ENCODE results near the gene LDB1. TPM values are rescaled to one million over a fixed set of nuclear protein-coding genes. Genes with fewer than 3 reads are reported as not detected.

LDB1 gene
- total RNA-seq, 1 donor from 2014 or later = 39.1 TPM

GRCh38 chr10:102139281-102140110 lies 19.3 kb upstream of the LDB1 start:
- DNase-seq (ENCODE audit: low read depth) = no peak

- peak; percentile 9 for DNase-seq (ENCODE audit: low read depth)
Observed at GRCh38 chr10:102135956-102136526, 15.9 kb upstream of the LDB1 start.

- no peak for DNase-seq (ENCODE audit: low read depth)
Observed at GRCh38 chr10:102134416-102134815, 14.2 kb upstream of the LDB1 start.

- peak; percentile 79 for DNase-seq (ENCODE audit: low read depth)
Observed at GRCh38 chr10:102133373-102134195, 13.4 kb upstream of the LDB1 start.

GRCh38 chr10:102132563-102133372 lies 12.6 kb upstream of the LDB1 start, which contains the start of gene PPRC1:
TSS of gene PPRC1 (plus strand) at chr10:102133040. CDS start at chr10:102133069, 29 bp downstream.
- peak; percentile 99 for DNase-seq (ENCODE audit: low read depth)

- no peak for DNase-seq (ENCODE audit: low read depth)
Observed at GRCh38 chr10:102132193-102132562, 12.0 kb upstream of the LDB1 start.

- no peak for DNase-seq (ENCODE audit: low read depth)
Observed at GRCh38 chr10:102131286-102132170, 11.4 kb upstream of the LDB1 start.

GRCh38 chr10:102123223-102123622 lies 3.1 kb upstream of the LDB1 start:
- no peak for DNase-seq (ENCODE audit: low read depth)

- no peak for DNase-seq (ENCODE audit: low read depth)
Observed at GRCh38 chr10:102122450-102122849, 2.3 kb upstream of the LDB1 start.

GRCh38 chr10:102121739-102122372 lies 1.7 kb upstream of the LDB1 start:
- peak; percentile 8 for DNase-seq (ENCODE audit: low read depth)

- peak; percentile 34 for DNase-seq (ENCODE audit: low read depth)
Observed at GRCh38 chr10:102120991-102121738, 997 bp upstream of the LDB1 start.

GRCh38 chr10:102119417-102120141 lies 589 bp downstream of the LDB1 start:
- peak; percentile 74 for DNase-seq (ENCODE audit: low read depth)

- DNase-seq (ENCODE audit: low read depth) = peak; percentile 57
Observed at GRCh38 chr10:102118867-102119266, 1.3 kb downstream of the LDB1 start.

- peak; percentile 88 for DNase-seq (ENCODE audit: low read depth)
Observed at GRCh38 chr10:102117391-102118159, 2.6 kb downstream of the LDB1 start.

GRCh38 chr10:102116656-102117055 lies 3.5 kb downstream of the LDB1 start:
- no peak for DNase-seq (ENCODE audit: low read depth)

- no peak for DNase-seq (ENCODE audit: low read depth)
Observed at GRCh38 chr10:102115775-102116174, 4.4 kb downstream of the LDB1 start.
